ENCODE results near the gene VDAC2. TPM values are rescaled to one million over a fixed set of nuclear protein-coding genes. Genes with fewer than 3 reads are reported as not detected.
"Not testable (repeated sequence)": the region's sequence is repeated elsewhere in the genome, so short reads cannot be mapped to it uniquely, and the experiment has no call there.

Gene VDAC2
- total RNA-seq = 144 and 171 TPM in 2 replicates

- peak; percentile 36 for DNase-seq (ENCODE audit: low read depth, low spot score)
Observed at GRCh38 chr10:75210282-75211006, at the start of gene VDAC2. TSS of gene VDAC2 (plus strand) at chr10:75210796. CDS start at chr10:75211159, 363 bp downstream.

DNA sequence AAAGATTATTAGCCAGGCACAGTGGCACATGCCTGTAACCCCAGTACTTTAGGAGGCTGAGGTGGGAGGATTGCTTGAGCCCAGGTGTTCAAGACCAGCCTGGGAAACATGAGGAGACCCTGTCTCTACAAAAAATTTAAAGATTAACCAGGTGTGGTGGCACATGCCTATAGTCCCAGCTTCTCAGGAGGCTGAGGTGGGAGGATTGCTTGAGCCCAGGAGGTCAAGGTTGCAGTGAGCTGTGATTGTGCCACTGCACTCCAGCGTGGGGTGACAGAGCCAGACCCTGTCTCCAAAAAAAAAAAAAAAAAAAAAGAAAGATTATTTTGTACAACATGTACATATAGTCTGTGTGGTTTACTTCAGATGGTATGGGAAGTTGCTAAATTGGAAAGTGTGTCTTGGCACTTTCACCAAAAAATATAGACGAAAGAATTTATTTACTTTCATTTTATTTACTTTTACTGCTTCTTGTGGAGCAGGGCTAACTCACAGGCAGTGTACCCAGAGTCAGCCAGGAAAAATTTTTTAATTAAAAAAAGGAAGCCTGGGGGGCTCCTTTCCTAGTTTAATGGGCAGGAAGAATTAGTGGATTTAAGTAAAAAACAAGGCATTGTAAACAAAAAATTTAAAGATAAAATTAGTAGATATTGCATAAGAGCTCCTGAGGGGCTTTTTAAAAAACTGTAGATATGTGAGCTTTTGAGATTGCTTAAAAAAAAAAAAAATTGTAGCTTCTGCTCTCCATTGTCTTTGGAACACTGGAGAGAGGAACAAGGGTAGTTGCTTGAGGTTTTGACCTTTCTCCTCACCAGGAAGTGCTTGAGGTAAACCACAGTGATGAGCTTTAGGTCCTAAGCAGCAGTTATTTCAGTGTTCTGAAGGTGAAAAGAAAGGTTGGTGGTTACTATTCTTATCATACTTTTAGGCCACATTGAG lies 44.6 kb upstream of the VDAC2 start:
- no peak for DNase-seq (ENCODE audit: low read depth, low spot score)

DNA sequence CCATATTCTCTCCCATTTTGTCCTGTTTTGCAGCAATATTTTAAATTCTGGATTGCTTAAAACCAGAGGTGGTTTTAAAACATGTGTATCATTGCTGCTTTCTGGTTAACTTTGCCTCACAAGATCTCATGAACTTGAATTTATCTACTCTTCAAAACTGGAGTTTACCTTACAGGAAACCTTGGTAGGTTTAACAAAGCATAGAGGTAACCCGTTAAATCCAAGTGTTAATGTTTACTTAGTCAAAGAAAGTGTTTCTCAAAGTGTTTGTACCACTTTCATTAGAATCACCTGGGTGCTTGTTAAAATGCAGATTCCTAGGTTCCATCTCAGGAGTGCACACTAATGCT lies 44.0 kb upstream of the VDAC2 start:
- DNase-seq (ENCODE audit: low read depth, low spot score) = no peak

- no peak for DNase-seq (ENCODE audit: low read depth, low spot score)
Observed at GRCh38 chr10:75168275-75168674, 42.3 kb upstream of the VDAC2 start.

DNA sequence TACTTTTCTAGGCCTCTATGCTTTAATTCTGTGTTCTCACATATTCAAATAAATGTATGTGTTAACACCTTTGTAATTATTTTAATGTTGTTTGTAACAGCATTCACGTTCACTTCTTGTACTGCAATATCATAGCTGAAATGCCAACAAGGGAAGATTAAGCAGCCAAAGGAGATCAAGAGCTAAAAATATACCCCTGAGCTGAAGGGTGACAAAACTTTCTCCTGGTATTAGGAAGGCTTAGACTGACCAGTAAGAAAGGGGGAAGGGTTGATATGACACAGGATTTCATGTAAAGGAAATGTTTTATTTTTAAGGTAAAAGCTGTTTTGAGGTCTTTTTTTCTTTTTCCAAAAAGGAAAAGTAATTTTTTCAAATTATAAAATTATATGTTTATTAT lies 40.4 kb upstream of the VDAC2 start:
- no peak for DNase-seq (ENCODE audit: low read depth, low spot score)

- no peak for DNase-seq (ENCODE audit: low read depth, low spot score)
Observed at GRCh38 chr10:75175046-75175445, 35.5 kb upstream of the VDAC2 start.

- DNase-seq (ENCODE audit: low read depth, low spot score) = no peak
Observed at GRCh38 chr10:75176046-75176445, 34.5 kb upstream of the VDAC2 start.

DNA sequence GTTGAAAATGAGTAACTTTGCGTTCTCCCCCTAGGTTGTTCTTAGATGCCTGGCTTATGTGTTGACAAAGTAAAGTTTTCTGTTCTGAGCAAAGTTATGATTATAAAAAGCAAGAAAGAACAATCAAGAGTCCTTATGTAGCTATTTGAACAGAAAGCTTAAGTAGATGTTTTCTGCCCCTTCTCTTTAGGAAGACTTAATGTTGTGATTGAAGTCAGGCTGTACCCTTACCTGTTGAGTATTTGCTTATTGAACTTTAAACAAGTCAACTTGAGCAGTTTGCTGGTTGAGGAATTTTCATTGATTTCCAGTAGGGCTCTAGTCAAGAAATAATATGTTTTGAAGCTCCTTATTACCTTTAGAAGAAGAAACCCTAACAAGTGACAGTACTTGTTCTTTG lies 33.9 kb upstream of the VDAC2 start:
- DNase-seq (ENCODE audit: low read depth, low spot score) = no peak

GRCh38 chr10:75179657-75180177 lies 30.9 kb upstream of the VDAC2 start:
- no peak for DNase-seq (ENCODE audit: low read depth, low spot score)

GRCh38 chr10:75180592-75180991 lies 30.0 kb upstream of the VDAC2 start:
- peak; percentile 64 for DNase-seq (ENCODE audit: low read depth, low spot score)

GRCh38 chr10:75181073-75181472 lies 29.5 kb upstream of the VDAC2 start:
- DNase-seq (ENCODE audit: low read depth, low spot score) = no peak

- DNase-seq (ENCODE audit: low read depth, low spot score) = no peak
Observed at GRCh38 chr10:75186310-75186709, 24.3 kb upstream of the VDAC2 start.

DNA sequence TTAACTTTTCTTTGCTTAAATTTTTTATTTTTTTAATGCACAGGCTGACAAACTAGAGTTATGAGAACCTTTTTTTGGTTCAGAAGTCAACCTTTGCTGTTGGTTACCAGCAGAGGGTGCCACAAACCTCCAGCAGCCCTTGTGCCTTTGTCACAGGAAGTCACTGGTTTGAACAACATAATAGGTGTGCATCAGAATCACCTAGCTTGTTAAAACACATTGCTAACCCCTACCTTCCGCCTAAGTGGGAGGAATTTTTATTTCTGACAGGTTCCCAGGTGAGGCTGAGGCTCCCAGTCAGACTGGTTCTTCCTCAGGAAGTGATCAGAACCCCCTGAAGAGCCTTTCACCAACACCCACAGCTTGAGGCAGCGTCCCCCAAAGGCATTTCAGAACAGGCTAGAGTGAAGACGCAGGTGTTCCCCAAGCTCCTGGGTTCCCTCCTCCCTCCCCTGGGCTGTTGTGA lies 22.6 kb upstream of the VDAC2 start:
- no peak for DNase-seq (ENCODE audit: low read depth, low spot score)

GRCh38 chr10:75188522-75188921 lies 22.1 kb upstream of the VDAC2 start:
- not testable (repeated sequence) for DNase-seq (ENCODE audit: low read depth, low spot score)

- no peak for DNase-seq (ENCODE audit: low read depth, low spot score)
Observed at GRCh38 chr10:75189266-75190096, 21.1 kb upstream of the VDAC2 start.

- no peak for DNase-seq (ENCODE audit: low read depth, low spot score)
Observed at GRCh38 chr10:75191821-75192568, 18.6 kb upstream of the VDAC2 start.

GRCh38 chr10:75194625-75195024 lies 16.0 kb upstream of the VDAC2 start:
- DNase-seq (ENCODE audit: low read depth, low spot score) = not testable (repeated sequence)

GRCh38 chr10:75195035-75195763 lies 15.4 kb upstream of the VDAC2 start:
- DNase-seq (ENCODE audit: low read depth, low spot score) = no peak

DNA sequence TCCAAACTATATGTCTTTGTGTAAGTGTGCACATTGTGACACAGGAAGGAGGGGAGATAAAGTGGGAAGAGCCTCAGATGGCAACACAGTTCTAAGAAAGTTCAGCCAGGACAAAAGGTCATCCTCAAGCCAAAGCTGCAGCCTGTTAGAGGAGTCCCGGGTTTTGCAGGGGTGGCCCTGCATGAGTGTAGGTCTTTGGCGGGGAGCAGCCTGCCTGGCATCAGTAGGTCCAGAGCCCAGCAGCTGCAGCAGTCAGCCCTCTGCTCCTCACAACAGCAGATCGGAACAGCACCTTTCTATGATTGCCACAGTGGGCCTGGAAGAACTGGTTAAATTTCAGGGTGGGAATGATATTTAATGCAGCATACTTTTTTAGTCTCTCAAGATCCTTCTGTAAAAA lies 13.5 kb upstream of the VDAC2 start:
- DNase-seq (ENCODE audit: low read depth, low spot score) = no peak

- no peak for DNase-seq (ENCODE audit: low read depth, low spot score)
Observed at GRCh38 chr10:75197906-75198305, 12.7 kb upstream of the VDAC2 start.

All from pulmonary artery endothelial cell (primary cell).